A673 (cell line): ENCODE measurements around the gene ELL. TPM values are rescaled to one million over a fixed set of nuclear protein-coding genes. Genes with fewer than 3 reads are reported as not detected.

Experiments
- BruUV-seq: library from RNA; stranded (reverse); fragments of 400-500 nt; replicated peaks from 2 replicates; lab custom pipeline; 2021; lab: Mats Ljungman, UMichigan
- CTCF ChIA-PET: fragments of 300-600 bp; sonication (Branson Sonifier 250); formaldehyde crosslinking; loops from one replicate; lab custom pipeline; 2022; ENCODE audit warnings: antibody characterized with exemption; lab: Charles Lee
- POLR2A ChIA-PET: fragments of 300-600 bp; sonication (Branson Sonifier 250); formaldehyde crosslinking; loops from one replicate; lab custom pipeline; 2022; ENCODE audit warnings: antibody characterized with exemption; ENCODE audit not compliant: low non-redundant PET; lab: Charles Lee
- DNase-seq: peaks from one replicate; pipeline ENCODE4 v3.0.0-alpha.2; 2015; ENCODE audit warnings: low spot score
- H3K27ac ChIP-seq: fragments of 200-600 bp; sonication (generic); 2 replicates; pipeline ENCODE4 v1.5.1; 2016; ENCODE audit warnings: mixed run types, low read depth, mild to moderate bottlenecking, mixed read lengths, antibody characterized with exemption, low read length; ENCODE audit not compliant: poor library complexity, severe bottlenecking
- H3K27me3 ChIP-seq: fragments of 200-600 bp; sonication (generic); replicated peaks from 2 replicates; pipeline ENCODE4 v1.6.1; 2017; ENCODE audit warnings: mixed run types, low read depth, mild to moderate bottlenecking, mixed read lengths, antibody characterized with exemption, low read length; ENCODE audit not compliant: insufficient read depth, poor library complexity
- H3K36me3 ChIP-seq: fragments of 200-600 bp; sonication (generic); 2 replicates; pipeline ENCODE4 v1.6.1; 2016; ENCODE audit warnings: mixed run types, mild to moderate bottlenecking, mixed read lengths, antibody characterized with exemption, low read length; ENCODE audit not compliant: insufficient read depth, poor library complexity, severe bottlenecking
- H3K4me1 ChIP-seq: fragments of 200-600 bp; sonication (generic); 2 replicates; pipeline ENCODE4 v1.6.1; 2017; ENCODE audit warnings: mixed run types, mild to moderate bottlenecking, mixed read lengths, antibody characterized with exemption, low read length; ENCODE audit not compliant: insufficient read depth, poor library complexity, severe bottlenecking
- H3K4me3 ChIP-seq: fragments of 200-600 bp; sonication (generic); 2 replicates; pipeline ENCODE4 v1.5.1; 2016; ENCODE audit warnings: low read depth, mixed run types, mild to moderate bottlenecking, mixed read lengths, low read length; ENCODE audit not compliant: poor library complexity, severe bottlenecking
- H3K9me3 ChIP-seq: fragments of 200-600 bp; sonication (generic); 2 replicates; pipeline ENCODE4 v1.6.1; 2016; ENCODE audit warnings: mixed run types, low read depth, mild to moderate bottlenecking, mixed read lengths, antibody characterized with exemption, low read length; ENCODE audit not compliant: poor library complexity, severe bottlenecking
- CTCF ChIP-seq: fragments of 300-800, 200-600 bp; sonication (generic); conservative IDR thresholded peaks from 2 replicates; pipeline ENCODE4 v1.5.1; 2017; ENCODE audit warnings: low read depth, mild to moderate bottlenecking, antibody characterized with exemption, low read length, moderate library complexity, mixed read lengths
- EZH2 ChIP-seq: fragments of 200-600 bp; sonication (generic); IDR thresholded peaks from 2 replicates; pipeline ENCODE4 v1.6.1; 2017; ENCODE audit warnings: borderline replicate concordance, low read depth, mild to moderate bottlenecking, mixed read lengths, antibody characterized with exemption, low read length; ENCODE audit not compliant: poor library complexity, severe bottlenecking
- intact Hi-C: fragments of 100-400 bp; cut with micrococcal nuclease; formaldehyde crosslinking; loops from one replicate; pipeline ENCODE4 v1.10.0; 2022; ENCODE audit not compliant: unreplicated experiment
- total RNA-seq: library from RNA; stranded (reverse); gene quantifications from 2 replicates; pipeline ENCODE4 v1.2.3, GENCODE V29; 2021

ELL gene
- total RNA-seq, 1 experiment from 2014 or later, result 16.4 TPM

- Histone ChIP-seq H3K27ac (peak overlapping the region; percentile 93), H3K4me1 (peaks cover 4% of the 10 kb centered on the region), H3K9me3 (no peaks in the 10 kb centered on the region), H3K36me3 (no peaks in the 10 kb centered on the region), H3K27me3 (no peaks in the 10 kb centered on the region), H3K4me3 (peak overlapping the region; percentile 89)
- ChIA-PET POLR2A (no interaction called here), CTCF (interaction anchor here (1.3 kb wide), 1 partner anchor 36 kb away, joined by 3 read pairs; no protein-coding TSS in a partner anchor)
- no TSS peak for BruUV-seq
- no peak for TF ChIP-seq EZH2
- no peak for TF ChIP-seq CTCF
- intact Hi-C loops, result loop anchor here (1.0 kb wide), 1 partner anchor 35 kb away; the partner anchor contains the start of gene KXD1
- peak; percentile 100 for DNase-seq
Measured at GRCh38 chr19:18522124-18522861, 423 bp upstream of the ELL start.

GRCh38 chr19:18520848-18521691 is 800 bp downstream of the ELL start:
- TSS peak; percentile 32 for BruUV-seq
- no peaks in the 10 kb centered on the region for H3K36me3 ChIP-seq
- H3K27ac ChIP-seq, result peak overlapping the region; percentile 93
- peaks cover 4% of the 10 kb centered on the region for H3K4me1 ChIP-seq
- no peaks in the 10 kb centered on the region for H3K27me3 ChIP-seq
- CTCF ChIA-PET, result interaction anchor here (1.3 to 1.4 kb wide), 2 partner anchors 10 to 37 kb away, joined by 3 to 4 read pairs; no protein-coding TSS in a partner anchor
- no peaks in the 10 kb centered on the region for H3K9me3 ChIP-seq
- POLR2A ChIA-PET, result no interaction called here
- intact Hi-C loops, result no loop called here
- peak overlapping the region; percentile 89 for H3K4me3 ChIP-seq
- no peak for TF ChIP-seq CTCF
- TF ChIP-seq EZH2, result no peak
- no peak for DNase-seq

GRCh38 chr19:18519962-18520847 is 1.7 kb downstream of the ELL start:
- Histone ChIP-seq H3K27me3 (no peaks in the 10 kb centered on the region), H3K4me3 (peak overlapping the region; percentile 89), H3K27ac (peak overlapping the region; percentile 93), H3K4me1 (peaks cover 4% of the 10 kb centered on the region), H3K36me3 (no peaks in the 10 kb centered on the region), H3K9me3 (no peaks in the 10 kb centered on the region)
- ChIA-PET POLR2A (interaction anchor here (0.6 kb wide), 1 partner anchor 1304 kb away, joined by 4 read pairs; no protein-coding TSS in a partner anchor), CTCF (interaction anchor here (0.6 to 1.4 kb wide), 3 partner anchors 9 to 57 kb away, joined by 4 to 9 read pairs (median 6); partner anchors contain the start of gene UBA52)
- no TSS peak for BruUV-seq
- peak; percentile 77 for TF ChIP-seq CTCF
- no peak for TF ChIP-seq EZH2
- peak; percentile 73 for DNase-seq
- intact Hi-C loops, result no loop called here
